Keratinocyte (primary cell): Measurements from ENCODE around the gene PDIA6. TPM values are rescaled to one million over a fixed set of nuclear protein-coding genes. Genes with fewer than 3 reads are reported as not detected.

Source experiments
- DNase-seq: peaks from one replicate; pipeline ENCODE4 v3.0.0-alpha.2; 2011; ENCODE audit warnings: low read depth, missing footprints, low spot score
- FAIRE-seq: peaks from 2 replicates; lab custom pipeline; 2011; peaks lifted over from hg19 to GRCh38; lab: Jason Lieb, UNC
- H2AFZ ChIP-seq: 2 replicates; pipeline ENCODE4 v1.6.0; 2012; ENCODE audit warnings: low read length, control low read depth, inconsistent platforms; ENCODE audit not compliant: control insufficient read depth
- H3K27ac ChIP-seq: 2 replicates; pipeline ENCODE4 v1.5.1; 2011; ENCODE audit warnings: low read length; ENCODE audit not compliant: control insufficient read depth, insufficient read depth
- H3K27me3 ChIP-seq: 3 replicates; pipeline ENCODE4 v1.6.0; 2011; ENCODE audit warnings: low read length; ENCODE audit not compliant: control insufficient read depth, insufficient read depth; ENCODE audit errors: extremely low read depth
- H3K36me3 ChIP-seq, 2 experiments: 2 replicates in 1 of 2; 3 replicates in 1 of 2; pipeline ENCODE4 v1.5.1; 2011; ENCODE audit warnings: low read length in 2 of 2, mild to moderate bottlenecking in 1 of 2; ENCODE audit not compliant: control insufficient read depth in 2 of 2, insufficient read depth in 2 of 2; ENCODE audit errors: extremely low read depth in 1 of 2
- H3K4me1 ChIP-seq: 3 replicates; pipeline ENCODE4 v1.5.1; 2011; ENCODE audit warnings: low read length; ENCODE audit not compliant: control insufficient read depth, insufficient read depth; ENCODE audit errors: extremely low read depth
- H3K4me2 ChIP-seq: 3 replicates; pipeline ENCODE4 v1.6.0; 2011; ENCODE audit warnings: low read depth, low read length; ENCODE audit not compliant: control insufficient read depth, insufficient read depth; ENCODE audit errors: extremely low read depth
- H3K4me3 ChIP-seq, 3 experiments: fragments of 200-600 bp in 1 of 3; sonication (generic) in 1 of 3; 2 replicates in 2 of 3; 3 replicates in 1 of 3; pipeline ENCODE4 v1.5.1; 2011 to 2016; ENCODE audit warnings: low read length in 3 of 3, mild to moderate bottlenecking in 3 of 3, control low read depth in 2 of 3, inconsistent platforms in 1 of 3, low read depth in 1 of 3, mixed read lengths in 1 of 3, mixed run types in 1 of 3, moderate library complexity in 1 of 3; ENCODE audit not compliant: control insufficient read depth in 2 of 3, insufficient read depth in 2 of 3; ENCODE audit errors: extremely low read depth in 1 of 3
- H3K79me2 ChIP-seq: 2 replicates; pipeline ENCODE4 v1.6.0; 2012; ENCODE audit warnings: low read length; ENCODE audit not compliant: control insufficient read depth, insufficient read depth
- H3K9ac ChIP-seq: 3 replicates; pipeline ENCODE4 v1.6.0; 2011; ENCODE audit warnings: low read length; ENCODE audit not compliant: control insufficient read depth, insufficient read depth; ENCODE audit errors: extremely low read depth
- H3K9me1 ChIP-seq: 3 replicates; pipeline ENCODE4 v1.6.0; 2011; ENCODE audit warnings: low read length; ENCODE audit not compliant: control insufficient read depth, insufficient read depth; ENCODE audit errors: extremely low read depth
- H3K9me3 ChIP-seq: 2 replicates; pipeline ENCODE4 v1.5.1; 2012; ENCODE audit warnings: low read depth, low read length; ENCODE audit not compliant: control insufficient read depth
- H4K20me1 ChIP-seq: 3 replicates; pipeline ENCODE4 v1.6.0; 2011; ENCODE audit warnings: low read length; ENCODE audit not compliant: control insufficient read depth, insufficient read depth; ENCODE audit errors: extremely low read depth
- CTCF ChIP-seq, 3 experiments: IDR thresholded peaks in 1 of 3; conservative IDR thresholded peaks in 1 of 3; optimal IDR thresholded peaks in 1 of 3; 2 replicates in 2 of 3; 3 replicates in 1 of 3; pipeline versions ENCODE3 to v1.5.1; 2011; ENCODE audit warnings: low read length in 3 of 3, mild to moderate bottlenecking in 3 of 3, moderate library complexity in 2 of 3, control low read depth in 1 of 3, inconsistent platforms in 1 of 3; ENCODE audit not compliant: insufficient read depth in 2 of 3; ENCODE audit errors: extremely low read depth in 1 of 3
- EZH2 ChIP-seq: IDR thresholded peaks from one replicate; pipeline ENCODE4 v1.6.1; 2012; ENCODE audit warnings: inconsistent platforms, mild to moderate bottlenecking, low read length, moderate library complexity
- dilution Hi-C: fragments of 300-500 bp; cut with MboI; formaldehyde crosslinking; loops from one replicate; pipeline ENCODE4 v1.7.0; 2020; ENCODE audit warnings: low sequenced_read_pairs; ENCODE audit not compliant: extremely low pct_ligation_motif_present
- polyA plus RNA-seq, 5 experiments: library from polyadenylated mRNA; depleted of rRNA in 3 of 5; stranded (reverse) in 3 of 5; stranded (forward) in 1 of 5; unstranded in 1 of 5; fragments of >200 nt; gene quantifications; 1 replicate in 1 of 5; 2 replicates in 3 of 5; 3 replicates in 1 of 5; pipeline versions ENCODE4 v1.2.1 to v1.2.3, GENCODE V29; 2011 to 2012; ENCODE audit warnings: missing spikeins in 2 of 5, low read depth in 1 of 5, low replicate concordance in 1 of 5

PDIA6 gene
- polyA plus RNA-seq, 1 donor (not counting 4 experiments of a cell fraction or from before 2014, with no cell fraction given): 310 TPM

DNA sequence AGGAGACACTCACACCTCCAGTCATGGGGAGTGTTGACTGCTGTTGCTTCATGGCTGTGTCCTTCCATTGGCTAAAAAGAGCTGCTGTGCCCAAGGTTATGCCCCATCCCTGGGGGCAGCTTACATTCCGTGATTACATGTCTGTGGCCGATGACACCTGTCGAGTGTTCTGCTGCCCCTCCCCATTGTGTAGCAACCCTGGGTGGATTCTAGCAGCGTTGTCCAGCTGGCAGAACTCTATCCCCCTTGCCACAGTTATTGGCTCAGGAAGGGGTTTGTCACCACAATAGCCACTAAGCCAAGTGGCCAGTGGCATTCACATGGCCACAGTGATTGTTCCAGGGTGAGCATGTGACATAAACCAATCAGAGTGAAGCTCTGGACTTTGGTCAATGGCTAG is 11.6 kb upstream of the PDIA6 start:
- H3K4me2 ChIP-seq: no peak overlapping the region
- H3K4me3 ChIP-seq: no peak overlapping the region
- H3K79me2 ChIP-seq: no peaks in the 10 kb centered on the region
- no peaks in the 10 kb centered on the region for H4K20me1 ChIP-seq
- dilution Hi-C loops: no loop called here
- H3K9ac ChIP-seq: no peak overlapping the region
- H3K27me3 ChIP-seq: peaks cover 4% of the 10 kb centered on the region
- H3K36me3 ChIP-seq: no peaks in the 10 kb centered on the region
- TF ChIP-seq EZH2 (no peak), CTCF (optimal IDR thresholded peaks at IDR 0.05 in 1 of 3, IDR thresholded peaks at IDR 0.05 in 1 of 3, conservative IDR thresholded peaks at IDR 0.05 in 1 of 3; ENCODE audit: extremely low read depth in 1 of 3, insufficient read depth in 2 of 3, low read length in 3 of 3) (no peak)
- no peaks in the 10 kb centered on the region for H3K9me1 ChIP-seq
- no peak overlapping the region for H2AFZ ChIP-seq
- H3K9me3 ChIP-seq: no peaks in the 10 kb centered on the region
- H3K4me1 ChIP-seq: no peaks in the 10 kb centered on the region
- H3K27ac ChIP-seq: no peak overlapping the region
- FAIRE-seq: no peak
- no peak for DNase-seq

- Histone ChIP-seq H3K27ac (no peak overlapping the region), H3K9ac (no peak overlapping the region), H3K4me2 (no peak overlapping the region), H2AFZ (no peak overlapping the region), H3K27me3 (peaks cover 17% of the 10 kb centered on the region), H3K4me1 (no peaks in the 10 kb centered on the region), H3K79me2 (no peaks in the 10 kb centered on the region), H4K20me1 (no peaks in the 10 kb centered on the region), H3K36me3 (no peaks in the 10 kb centered on the region), H3K9me1 (no peaks in the 10 kb centered on the region), H3K9me3 (no peaks in the 10 kb centered on the region), H3K4me3 (no peak overlapping the region)
- dilution Hi-C loops: no loop called here
- no peak for TF ChIP-seq EZH2
- TF ChIP-seq CTCF (optimal IDR thresholded peaks at IDR 0.05 in 1 of 3, IDR thresholded peaks at IDR 0.05 in 1 of 3, conservative IDR thresholded peaks at IDR 0.05 in 1 of 3; ENCODE audit: extremely low read depth in 1 of 3, insufficient read depth in 2 of 3, low read length in 3 of 3): no peak
- DNase-seq (no peak), FAIRE-seq (no peak)
Measured at GRCh38 chr2:10820978-10821695, 8.6 kb upstream of the PDIA6 start.
